ENCODE measurements around the gene MDM2.
"Not testable (repeated sequence)": the region's sequence is repeated elsewhere in the genome, so short reads cannot be mapped to it uniquely, and the experiment has no call there.

The MDM2 gene

DNA sequence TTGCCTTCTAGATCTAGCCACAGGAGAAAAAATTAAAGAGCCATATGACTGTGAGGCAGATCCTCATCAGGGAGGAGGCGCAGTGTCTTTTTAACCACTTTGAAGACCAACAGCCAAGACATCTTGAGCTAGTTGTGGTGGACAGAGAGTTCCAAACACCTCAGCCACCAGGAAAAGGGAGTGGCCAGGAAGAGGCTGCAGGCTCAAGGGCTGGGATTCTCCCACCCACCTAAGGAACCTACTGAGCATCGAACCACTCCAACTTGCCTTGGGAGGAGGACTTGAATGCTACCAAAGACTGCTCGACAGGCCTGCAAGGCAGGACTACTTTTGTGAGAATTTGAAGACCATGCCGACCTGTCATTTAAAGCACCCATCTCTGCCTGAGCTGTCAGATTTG lies 14.5 kb upstream of the MDM2 start:
- no peak overlapping the region for H3K27ac ChIP-seq (ENCODE audit: low read depth in 2 of 2, low read length in 2 of 2)
- H3K27me3 ChIP-seq (ENCODE audit: control insufficient read depth in 2 of 2, insufficient read depth in 2 of 2, low read length in 2 of 2) = no peaks in the 10 kb centered on the region
- no peaks in the 10 kb centered on the region for H3K36me3 ChIP-seq (ENCODE audit: control insufficient read depth in 2 of 2, insufficient read depth in 2 of 2, low read length in 2 of 2)
- no peaks in the 10 kb centered on the region for H3K9me3 ChIP-seq (ENCODE audit: control insufficient read depth in 2 of 2, low read length in 2 of 2)
- no peak overlapping the region for H3K9ac ChIP-seq (ENCODE audit: low read depth in 1 of 2, low read length in 2 of 2)
- no peaks in the 10 kb centered on the region for H3K4me1 ChIP-seq (ENCODE audit: control insufficient read depth in 2 of 2, insufficient read depth in 2 of 2, low read length in 2 of 2)
- H3K4me3 ChIP-seq (ENCODE audit: low read length in 2 of 2) = no peak overlapping the region

DNA sequence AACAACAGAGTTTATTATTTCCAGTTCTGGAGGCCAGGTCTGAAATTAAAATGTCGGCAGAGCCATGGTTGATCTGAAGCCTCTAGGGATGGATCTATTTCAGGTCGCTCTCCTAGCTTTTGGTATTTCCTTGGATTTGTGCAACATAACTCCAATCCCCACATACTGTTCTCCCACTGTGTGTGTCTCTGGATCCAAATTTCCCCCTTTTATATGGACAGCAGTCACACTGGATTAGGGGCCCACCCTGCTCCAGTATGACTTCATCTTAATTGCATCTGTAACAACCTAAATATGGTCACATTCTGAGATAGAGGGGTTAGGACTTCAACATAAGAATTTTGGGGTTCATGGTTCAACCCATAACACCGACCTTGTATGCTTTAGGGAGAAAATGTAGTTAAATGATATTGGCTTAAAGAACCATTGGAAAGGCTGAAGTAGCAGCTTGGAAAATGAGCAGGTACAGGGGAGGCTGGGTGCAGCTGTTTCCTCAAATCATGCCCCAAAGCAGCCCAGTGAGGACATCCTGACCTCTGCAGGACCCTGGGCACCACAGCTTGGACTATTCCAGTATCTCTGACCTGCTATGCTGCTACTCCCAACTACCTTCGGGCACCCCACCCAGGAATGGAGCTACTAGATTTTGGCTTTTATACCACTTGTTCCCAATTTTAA lies 13.9 kb upstream of the MDM2 start:
- no peak overlapping the region for H3K4me3 ChIP-seq (ENCODE audit: low read length in 2 of 2)
- H3K9me3 ChIP-seq (ENCODE audit: control insufficient read depth in 2 of 2, low read length in 2 of 2) = no peaks in the 10 kb centered on the region
- H3K36me3 ChIP-seq (ENCODE audit: control insufficient read depth in 2 of 2, insufficient read depth in 2 of 2, low read length in 2 of 2) = no peaks in the 10 kb centered on the region
- no peak overlapping the region for H3K27ac ChIP-seq (ENCODE audit: low read depth in 2 of 2, low read length in 2 of 2)
- H3K4me1 ChIP-seq (ENCODE audit: control insufficient read depth in 2 of 2, insufficient read depth in 2 of 2, low read length in 2 of 2) = no peaks in the 10 kb centered on the region
- no peak overlapping the region for H3K9ac ChIP-seq (ENCODE audit: low read depth in 1 of 2, low read length in 2 of 2)
- H3K27me3 ChIP-seq (ENCODE audit: control insufficient read depth in 2 of 2, insufficient read depth in 2 of 2, low read length in 2 of 2) = no peaks in the 10 kb centered on the region

DNA sequence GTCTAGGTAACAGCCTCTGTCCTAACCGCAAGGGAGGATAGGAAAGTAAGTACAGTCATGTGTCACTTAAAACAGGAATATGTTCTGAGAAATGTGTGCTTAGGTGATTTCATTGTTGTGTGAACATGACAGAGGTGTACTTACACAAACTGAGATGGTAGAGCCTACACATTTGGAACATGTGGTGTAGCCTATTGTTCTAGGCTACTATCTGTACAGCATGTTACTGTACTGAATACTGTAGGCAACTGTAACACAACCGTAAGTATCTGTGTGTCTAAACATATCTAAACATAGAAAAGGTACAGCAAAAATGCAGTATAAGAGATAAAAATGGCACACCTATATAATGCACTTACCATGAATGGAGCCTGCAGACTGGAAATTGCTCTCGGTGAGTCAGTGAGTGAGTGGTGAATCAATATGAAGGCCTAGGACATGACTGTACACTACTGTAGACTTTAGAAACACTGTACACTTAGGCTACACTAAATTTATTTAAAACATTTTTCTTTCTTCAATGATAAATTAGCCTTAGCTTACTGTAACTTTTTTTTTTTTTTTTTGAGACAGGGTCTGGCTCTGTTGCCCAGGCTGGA lies 13.2 kb upstream of the MDM2 start:
- H3K27ac ChIP-seq (ENCODE audit: low read depth in 2 of 2, low read length in 2 of 2) = no peak overlapping the region
- H3K36me3 ChIP-seq (ENCODE audit: control insufficient read depth in 2 of 2, insufficient read depth in 2 of 2, low read length in 2 of 2) = no peaks in the 10 kb centered on the region
- no peaks in the 10 kb centered on the region for H3K9me3 ChIP-seq (ENCODE audit: control insufficient read depth in 2 of 2, low read length in 2 of 2)
- no peaks in the 10 kb centered on the region for H3K27me3 ChIP-seq (ENCODE audit: control insufficient read depth in 2 of 2, insufficient read depth in 2 of 2, low read length in 2 of 2)
- H3K4me1 ChIP-seq (ENCODE audit: control insufficient read depth in 2 of 2, insufficient read depth in 2 of 2, low read length in 2 of 2) = no peaks in the 10 kb centered on the region
- no peak overlapping the region for H3K9ac ChIP-seq (ENCODE audit: low read depth in 1 of 2, low read length in 2 of 2)
- no peak overlapping the region for H3K4me3 ChIP-seq (ENCODE audit: low read length in 2 of 2)

DNA sequence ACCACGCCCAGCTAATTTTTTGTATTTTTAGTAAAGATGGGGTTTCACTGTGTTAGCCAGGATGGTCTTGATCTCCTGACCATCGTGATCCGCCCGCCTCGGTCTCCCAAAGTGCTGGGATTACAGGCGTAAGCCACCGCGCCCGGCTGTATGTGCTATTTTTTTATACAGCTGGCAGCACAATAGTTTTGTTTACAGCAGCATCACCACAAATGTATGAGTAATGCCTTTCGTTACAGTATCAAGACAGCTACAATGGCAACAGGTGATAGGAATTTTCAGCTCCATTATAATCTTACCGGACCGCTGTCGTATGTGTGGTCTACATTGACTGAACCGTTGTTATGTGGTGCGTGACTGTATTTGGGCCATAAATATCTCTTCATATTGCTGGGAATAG lies 11.6 kb upstream of the MDM2 start:
- Histone ChIP-seq H3K4me3 (ENCODE audit: low read length in 2 of 2) (no peak overlapping the region), H3K27me3 (ENCODE audit: control insufficient read depth in 2 of 2, insufficient read depth in 2 of 2, low read length in 2 of 2) (no peaks in the 10 kb centered on the region), H3K27ac (ENCODE audit: low read depth in 2 of 2, low read length in 2 of 2) (no peak overlapping the region), H3K36me3 (ENCODE audit: control insufficient read depth in 2 of 2, insufficient read depth in 2 of 2, low read length in 2 of 2) (no peaks in the 10 kb centered on the region), H3K4me1 (ENCODE audit: control insufficient read depth in 2 of 2, insufficient read depth in 2 of 2, low read length in 2 of 2) (no peaks in the 10 kb centered on the region), H3K9me3 (ENCODE audit: control insufficient read depth in 2 of 2, low read length in 2 of 2) (no peaks in the 10 kb centered on the region), H3K9ac (ENCODE audit: low read depth in 1 of 2, low read length in 2 of 2) (no peak overlapping the region)

DNA sequence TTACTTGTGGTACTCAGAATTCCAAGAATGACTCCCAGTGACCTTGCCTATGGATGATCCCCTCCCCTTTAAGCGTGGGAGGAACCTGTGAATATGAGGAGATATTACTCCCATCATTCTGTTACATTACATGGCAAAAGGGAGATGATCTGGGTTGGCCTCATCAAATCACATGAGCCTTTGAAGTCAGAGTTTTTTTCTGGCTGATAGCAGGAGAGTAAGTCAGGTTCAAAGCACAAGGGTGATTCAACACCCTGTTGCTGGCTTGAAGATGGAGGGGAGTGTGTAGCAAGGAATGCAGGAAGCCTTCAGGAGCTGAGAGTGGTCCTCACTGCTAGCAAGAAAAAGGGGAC lies 9.1 kb upstream of the MDM2 start:
- H3K9me3 ChIP-seq (ENCODE audit: control insufficient read depth in 2 of 2, low read length in 2 of 2) = no peaks in the 10 kb centered on the region
- no peaks in the 10 kb centered on the region for H3K36me3 ChIP-seq (ENCODE audit: control insufficient read depth in 2 of 2, insufficient read depth in 2 of 2, low read length in 2 of 2)
- no peak overlapping the region for H3K4me3 ChIP-seq (ENCODE audit: low read length in 2 of 2)
- no peak overlapping the region for H3K27ac ChIP-seq (ENCODE audit: low read depth in 2 of 2, low read length in 2 of 2)
- no peaks in the 10 kb centered on the region for H3K27me3 ChIP-seq (ENCODE audit: control insufficient read depth in 2 of 2, insufficient read depth in 2 of 2, low read length in 2 of 2)
- no peak overlapping the region for H3K9ac ChIP-seq (ENCODE audit: low read depth in 1 of 2, low read length in 2 of 2)
- H3K4me1 ChIP-seq (ENCODE audit: control insufficient read depth in 2 of 2, insufficient read depth in 2 of 2, low read length in 2 of 2) = peaks cover 2% of the 10 kb centered on the region in 2 donors

DNA sequence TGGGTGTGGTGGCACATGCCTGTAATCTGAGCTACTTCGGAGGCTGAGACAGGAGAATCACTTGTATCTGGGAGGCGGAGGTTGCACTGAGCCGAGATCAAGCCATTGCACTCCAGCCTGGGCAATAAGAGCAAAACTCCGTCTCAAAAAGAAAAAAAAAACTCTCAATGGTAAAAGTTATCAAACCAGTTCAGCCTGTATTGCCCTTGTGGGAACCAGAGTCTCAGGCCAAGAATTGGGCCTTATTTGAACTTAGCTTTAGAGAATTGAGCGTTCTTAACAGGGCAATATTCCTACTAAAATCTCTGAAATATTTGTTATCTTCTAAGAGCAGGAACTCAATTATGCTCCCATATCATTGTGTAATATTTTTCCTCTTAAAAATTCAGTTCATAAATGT lies 7.7 kb upstream of the MDM2 start:
- H3K4me1 ChIP-seq (ENCODE audit: control insufficient read depth in 2 of 2, insufficient read depth in 2 of 2, low read length in 2 of 2) = peaks cover 2% of the 10 kb centered on the region in 2 donors
- H3K27me3 ChIP-seq (ENCODE audit: control insufficient read depth in 2 of 2, insufficient read depth in 2 of 2, low read length in 2 of 2) = no peaks in the 10 kb centered on the region
- H3K27ac ChIP-seq (ENCODE audit: low read depth in 2 of 2, low read length in 2 of 2) = no peak overlapping the region

DNA sequence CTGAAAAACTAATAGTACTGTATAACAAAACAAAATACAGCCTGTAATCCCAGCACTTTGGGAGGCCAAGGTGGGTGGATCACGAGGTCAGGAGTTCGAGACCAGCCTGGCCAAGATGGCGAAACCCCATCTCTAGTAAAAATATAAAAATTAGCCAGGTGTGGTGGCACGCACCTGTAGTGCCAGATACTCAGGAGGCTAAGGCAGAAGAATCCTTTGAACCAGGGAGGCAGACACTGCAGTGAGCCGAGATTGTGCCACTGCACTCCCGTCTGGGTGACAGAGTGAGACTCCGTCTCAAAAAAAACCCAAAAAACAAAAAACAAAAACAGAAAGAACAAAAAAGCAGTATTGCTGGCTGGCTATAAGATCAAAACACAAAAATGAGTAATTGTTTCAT lies 6.9 kb upstream of the MDM2 start:
- not testable (repeated sequence) for H3K36me3 ChIP-seq (ENCODE audit: control insufficient read depth in 2 of 2, insufficient read depth in 2 of 2, low read length in 2 of 2); H3K4me1 ChIP-seq (ENCODE audit: control insufficient read depth in 2 of 2, insufficient read depth in 2 of 2, low read length in 2 of 2); H3K9ac ChIP-seq (ENCODE audit: low read depth in 1 of 2, low read length in 2 of 2); H3K27ac ChIP-seq (ENCODE audit: low read depth in 2 of 2, low read length in 2 of 2); H3K27me3 ChIP-seq (ENCODE audit: control insufficient read depth in 2 of 2, insufficient read depth in 2 of 2, low read length in 2 of 2); H3K9me3 ChIP-seq (ENCODE audit: control insufficient read depth in 2 of 2, low read length in 2 of 2); H3K4me3 ChIP-seq (ENCODE audit: low read length in 2 of 2)

More for the DNA sequence above, 7.7 kb upstream of the MDM2 start:
- Histone ChIP-seq H3K9ac (ENCODE audit: low read depth in 1 of 2, low read length in 2 of 2) (no peak overlapping the region), H3K9me3 (ENCODE audit: control insufficient read depth in 2 of 2, low read length in 2 of 2) (no peaks in the 10 kb centered on the region), H3K4me3 (ENCODE audit: low read length in 2 of 2) (no peak overlapping the region), H3K36me3 (ENCODE audit: control insufficient read depth in 2 of 2, insufficient read depth in 2 of 2, low read length in 2 of 2) (no peaks in the 10 kb centered on the region)

DNA sequence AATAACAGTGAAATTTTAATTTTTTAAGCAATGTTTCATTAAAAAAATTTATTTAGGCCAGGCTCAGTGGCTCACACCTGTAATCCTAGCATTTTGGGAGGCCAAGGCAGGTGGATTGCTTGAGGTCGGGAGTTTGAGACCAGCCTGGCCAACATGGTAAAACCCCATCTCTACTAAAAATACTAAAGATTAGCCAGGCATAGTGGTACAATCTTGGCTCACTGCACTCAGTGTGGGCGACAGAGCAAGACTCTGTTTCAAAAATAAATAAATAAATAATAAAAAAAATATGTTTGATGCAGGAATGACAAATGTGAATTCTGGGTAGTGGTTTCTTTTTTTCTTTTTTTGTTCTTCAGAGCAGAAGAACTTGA lies 5.6 kb upstream of the MDM2 start:
- H3K9ac ChIP-seq (ENCODE audit: low read depth in 1 of 2, low read length in 2 of 2) = peak overlapping the region in 1 of 2 donors; percentile 51
- not testable (repeated sequence) for H3K27me3 ChIP-seq (ENCODE audit: control insufficient read depth in 2 of 2, insufficient read depth in 2 of 2, low read length in 2 of 2); H3K4me3 ChIP-seq (ENCODE audit: low read length in 2 of 2); H3K9me3 ChIP-seq (ENCODE audit: control insufficient read depth in 2 of 2, low read length in 2 of 2); H3K4me1 ChIP-seq (ENCODE audit: control insufficient read depth in 2 of 2, insufficient read depth in 2 of 2, low read length in 2 of 2); H3K36me3 ChIP-seq (ENCODE audit: control insufficient read depth in 2 of 2, insufficient read depth in 2 of 2, low read length in 2 of 2)
- peak overlapping the region; percentile 13 to 41 for H3K27ac ChIP-seq (ENCODE audit: low read depth in 2 of 2, low read length in 2 of 2)

DNA sequence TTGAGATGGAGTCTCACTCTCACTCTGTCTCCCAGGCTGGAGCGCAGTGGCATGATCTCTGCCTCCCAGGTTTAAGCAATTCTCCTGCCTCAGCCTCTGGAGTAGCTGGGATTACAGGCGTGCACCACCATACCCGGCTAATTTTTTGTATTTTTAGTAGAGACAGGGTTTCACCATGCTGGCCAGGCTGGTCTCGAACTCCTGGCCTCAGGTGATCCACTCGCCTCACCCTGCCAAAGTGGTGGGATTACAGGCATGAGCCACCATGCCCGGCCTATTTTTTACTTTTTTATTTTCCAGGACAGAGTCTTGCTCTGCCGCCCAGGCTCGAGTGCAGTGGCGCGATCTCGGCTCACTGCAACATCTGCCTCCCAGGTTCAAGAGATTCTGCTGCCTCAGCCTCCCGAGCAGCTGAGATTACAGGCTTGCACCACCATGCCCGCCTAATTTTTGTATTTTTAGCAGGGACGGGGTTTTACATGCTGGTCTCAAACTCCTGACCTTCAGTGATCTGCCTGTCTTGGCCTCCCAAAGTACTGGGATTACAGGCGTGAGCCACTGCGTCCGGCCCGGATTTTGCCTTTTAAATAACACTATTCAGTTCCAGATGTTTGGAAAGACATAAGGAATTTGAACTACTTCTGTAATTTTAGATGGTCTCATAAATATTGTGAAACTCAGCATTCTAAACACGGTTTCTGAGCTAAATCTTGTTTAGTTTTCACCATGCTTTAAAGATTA lies 4.9 kb upstream of the MDM2 start:
- not testable (repeated sequence) for H3K9ac ChIP-seq (ENCODE audit: low read depth in 1 of 2, low read length in 2 of 2); H3K27me3 ChIP-seq (ENCODE audit: control insufficient read depth in 2 of 2, insufficient read depth in 2 of 2, low read length in 2 of 2); H3K4me3 ChIP-seq (ENCODE audit: low read length in 2 of 2); H3K36me3 ChIP-seq (ENCODE audit: control insufficient read depth in 2 of 2, insufficient read depth in 2 of 2, low read length in 2 of 2); H3K9me3 ChIP-seq (ENCODE audit: control insufficient read depth in 2 of 2, low read length in 2 of 2); H3K27ac ChIP-seq (ENCODE audit: low read depth in 2 of 2, low read length in 2 of 2); H3K4me1 ChIP-seq (ENCODE audit: control insufficient read depth in 2 of 2, insufficient read depth in 2 of 2, low read length in 2 of 2)

DNA sequence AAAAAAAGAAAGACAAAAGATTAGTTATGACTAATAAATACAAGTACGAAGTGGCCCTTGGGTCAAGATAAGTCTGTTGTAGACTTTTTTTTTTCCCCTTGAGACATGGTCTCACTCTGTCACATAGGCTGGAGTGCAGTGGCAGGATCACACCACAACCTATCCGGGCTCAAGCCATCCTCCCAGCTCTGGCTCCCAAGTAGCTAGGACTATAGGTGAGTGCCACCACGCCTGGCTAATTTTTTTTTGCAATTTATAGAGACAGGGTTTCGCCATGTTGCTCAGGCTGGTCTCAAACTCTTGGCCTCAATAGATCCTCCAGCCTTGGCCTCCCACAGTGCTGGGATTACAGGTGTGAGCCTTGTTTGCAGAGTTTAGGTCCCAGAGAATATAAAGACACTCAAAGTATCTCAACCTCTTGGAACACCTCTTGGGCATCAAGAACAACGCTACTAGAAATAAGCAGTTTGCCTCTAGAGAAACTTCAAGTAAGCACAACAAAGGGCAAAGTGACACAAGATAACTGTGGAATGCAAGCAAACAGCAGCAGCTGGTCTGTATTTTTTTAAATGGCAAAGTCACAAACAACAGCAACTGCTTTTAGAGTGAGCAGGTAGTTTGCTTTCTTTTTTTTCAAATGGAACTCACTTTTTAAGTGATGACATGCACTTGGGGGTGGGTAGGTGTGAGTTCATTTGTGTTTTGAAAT lies 3.9 kb upstream of the MDM2 start:
- no peaks in the 10 kb centered on the region for H3K9me3 ChIP-seq (ENCODE audit: control insufficient read depth in 2 of 2, low read length in 2 of 2)
- no peaks in the 10 kb centered on the region for H3K27me3 ChIP-seq (ENCODE audit: control insufficient read depth in 2 of 2, insufficient read depth in 2 of 2, low read length in 2 of 2)
- no peak overlapping the region for H3K27ac ChIP-seq (ENCODE audit: low read depth in 2 of 2, low read length in 2 of 2)
- H3K4me3 ChIP-seq (ENCODE audit: low read length in 2 of 2) = no peak overlapping the region
- H3K36me3 ChIP-seq (ENCODE audit: control insufficient read depth in 2 of 2, insufficient read depth in 2 of 2, low read length in 2 of 2) = no peaks in the 10 kb centered on the region
- H3K4me1 ChIP-seq (ENCODE audit: control insufficient read depth in 2 of 2, insufficient read depth in 2 of 2, low read length in 2 of 2) = peaks cover 2 to 7% of the 10 kb centered on the region in 2 donors
- no peak overlapping the region for H3K9ac ChIP-seq (ENCODE audit: low read depth in 1 of 2, low read length in 2 of 2)

All from mucosa of rectum (tissue), 2 donors.